DMS53 (cell line): ENCODE measurements around the gene TRUB1.
A peak's percentile ranks its signal among the peaks of the same experiment; 100 is the strongest.

Experiments
- DNase-seq: peaks from one replicate; lab custom pipeline; 2025; lab: John Stamatoyannopoulos, UW

TRUB1 gene

DNA sequence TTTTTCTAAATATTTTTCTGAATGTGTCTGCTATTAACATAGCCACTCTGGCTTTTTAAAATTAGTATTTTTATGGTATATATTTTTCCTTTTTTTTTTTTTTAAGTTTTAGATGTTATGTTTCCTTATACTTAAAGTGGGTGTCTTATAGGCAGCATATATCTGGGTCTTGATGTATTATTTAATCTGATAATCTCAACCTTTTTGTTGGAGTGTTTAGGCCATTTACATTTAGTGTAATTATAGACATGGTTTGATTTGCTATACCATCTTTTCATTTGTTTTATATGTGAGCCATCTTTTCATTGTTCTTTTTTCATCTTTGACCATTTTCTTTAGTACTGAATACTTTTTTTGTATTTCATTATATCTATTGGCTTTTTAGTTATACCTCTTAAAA is 45.0 kb downstream of the TRUB1 start:
- no peak for DNase-seq

DNA sequence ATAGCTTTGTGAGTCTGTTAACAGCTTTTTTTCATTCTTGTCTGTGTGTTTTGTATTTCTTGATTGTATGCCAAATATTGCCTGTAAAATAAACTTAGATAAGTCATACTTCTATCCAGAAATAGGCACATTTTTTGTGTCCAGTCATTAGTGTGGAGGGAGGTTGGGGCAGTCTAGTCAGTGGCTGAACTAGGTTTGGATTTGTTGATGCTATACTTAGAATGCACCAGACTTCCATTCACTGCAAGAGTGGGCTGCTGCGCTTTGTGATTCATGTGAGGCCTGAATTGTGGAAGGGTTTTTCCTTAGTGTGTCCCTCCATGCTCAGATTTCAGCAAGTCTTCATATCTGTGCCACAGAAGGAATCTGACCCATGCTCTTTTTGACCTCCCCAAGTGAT is 50.0 kb downstream of the TRUB1 start:
- no peak for DNase-seq

GRCh38 chr10:114990586-114990985 is 52.6 kb downstream of the TRUB1 start:
- no peak for DNase-seq

- DNase-seq: peak; percentile 27
Measured at GRCh38 chr10:114990991-114991390, 53.0 kb downstream of the TRUB1 start.

GRCh38 chr10:114992189-114992775 is 54.3 kb downstream of the TRUB1 start:
- no peak for DNase-seq

DNA sequence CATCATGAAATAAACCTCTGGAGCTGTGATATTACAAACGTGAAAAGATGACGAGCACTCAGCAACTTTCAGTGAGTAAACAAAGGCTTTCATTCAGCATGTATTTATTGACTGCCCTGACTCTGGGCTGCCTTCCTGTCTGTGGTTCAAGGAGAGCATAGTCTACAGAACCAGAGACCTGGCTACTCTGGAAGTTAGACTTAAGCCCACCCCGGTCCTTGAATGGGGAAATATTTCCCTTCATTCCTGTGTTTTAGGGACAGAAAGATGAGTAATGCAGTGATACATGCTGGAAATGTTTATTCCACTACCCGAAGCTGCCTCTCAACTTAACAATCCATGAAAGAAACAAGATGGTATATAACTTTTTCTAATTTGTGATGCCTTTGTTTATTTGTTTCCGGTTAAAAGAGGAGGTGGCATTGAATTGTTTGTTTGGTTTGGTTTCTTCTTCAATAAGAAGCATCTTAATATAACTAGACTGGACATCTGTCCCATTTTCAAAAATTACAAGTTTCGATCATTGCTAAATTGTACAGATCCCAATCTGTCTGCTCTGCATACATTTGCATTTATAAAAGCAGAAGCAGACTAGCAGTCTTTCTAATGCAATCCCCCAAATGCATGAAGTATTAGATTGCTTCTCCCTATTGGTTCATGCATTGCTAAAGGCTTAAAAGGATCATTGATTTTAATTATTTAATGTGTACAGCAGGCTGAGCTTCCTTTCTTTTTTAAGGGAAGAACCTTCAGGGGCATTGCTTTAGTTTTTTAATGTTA is 57.7 kb downstream of the TRUB1 start:
- DNase-seq: no peak

- no peak for DNase-seq
Measured at GRCh38 chr10:114996542-114996941, 58.5 kb downstream of the TRUB1 start.

DNA sequence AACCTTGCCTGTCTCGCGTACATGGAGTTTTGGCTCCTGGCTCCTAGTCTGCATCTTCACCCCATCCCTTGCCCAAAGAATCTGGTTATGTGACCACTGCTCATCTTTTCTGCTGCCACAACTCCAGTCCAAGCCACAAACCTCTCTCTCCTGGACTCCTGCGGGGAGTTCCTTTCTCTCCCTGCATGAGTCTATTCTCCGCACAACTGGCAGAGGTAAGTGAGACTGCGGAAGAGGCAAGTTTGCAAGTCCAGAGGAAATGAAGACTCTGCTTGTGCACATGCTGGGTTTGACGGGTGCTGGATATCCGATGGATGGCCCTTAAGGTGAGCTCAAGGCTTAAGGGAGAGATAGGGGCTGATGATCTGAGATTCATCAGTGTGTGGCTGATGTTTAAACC is 61.0 kb downstream of the TRUB1 start:
- no peak for DNase-seq

GRCh38 chr10:115001506-115002381 is 63.7 kb downstream of the TRUB1 start:
- DNase-seq: peak; percentile 13

- no peak for DNase-seq
Measured at GRCh38 chr10:115003396-115003795, 65.4 kb downstream of the TRUB1 start.

- DNase-seq: no peak
Measured at GRCh38 chr10:115004236-115004862, 66.4 kb downstream of the TRUB1 start.

- DNase-seq: no peak
Measured at GRCh38 chr10:115005771-115006170, 67.8 kb downstream of the TRUB1 start.

GRCh38 chr10:115018185-115018931 is 80.4 kb downstream of the TRUB1 start:
- DNase-seq: no peak

DNA sequence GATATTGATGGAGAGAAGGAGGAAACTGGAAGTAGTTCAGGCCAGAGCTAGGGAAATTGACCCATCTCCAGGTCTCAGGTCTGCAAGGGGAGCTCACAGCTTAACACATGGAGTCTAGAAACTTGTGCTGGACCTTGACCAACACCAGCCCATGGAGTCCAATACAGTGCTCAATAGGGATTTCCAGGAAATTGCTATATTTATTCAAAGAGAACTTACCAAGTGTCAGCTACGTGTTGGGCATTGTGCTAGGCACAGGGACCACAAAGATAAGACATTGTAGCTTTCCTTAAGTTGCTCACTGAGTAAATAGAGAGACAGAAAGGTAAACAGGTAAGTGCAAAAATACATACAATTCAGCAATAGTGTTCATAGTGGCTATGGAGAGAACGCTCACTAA is 82.5 kb downstream of the TRUB1 start:
- no peak for DNase-seq

DNA sequence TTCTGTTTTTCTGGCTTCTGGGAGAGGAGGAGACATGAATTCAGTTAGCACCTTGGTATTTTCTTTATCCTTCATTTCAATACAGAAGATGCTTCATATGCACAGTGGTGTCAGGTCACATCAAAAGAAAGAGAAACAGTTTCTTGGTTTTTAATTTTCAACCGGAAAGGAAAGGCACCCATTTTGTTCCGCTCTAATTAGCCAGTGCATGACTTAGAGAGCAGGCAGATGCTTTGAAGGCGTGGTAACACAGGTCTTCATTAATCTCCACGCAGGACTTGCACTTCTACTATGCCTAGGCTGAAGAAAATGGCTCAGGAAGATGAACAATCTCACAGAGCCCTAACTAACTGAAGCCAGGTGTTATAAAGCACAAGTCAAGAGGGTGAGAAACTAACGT is 84.7 kb downstream of the TRUB1 start:
- no peak for DNase-seq

- no peak for DNase-seq
Measured at GRCh38 chr10:115023715-115024114, 85.7 kb downstream of the TRUB1 start.

GRCh38 chr10:115024371-115024770 is 86.4 kb downstream of the TRUB1 start:
- no peak for DNase-seq

DNA sequence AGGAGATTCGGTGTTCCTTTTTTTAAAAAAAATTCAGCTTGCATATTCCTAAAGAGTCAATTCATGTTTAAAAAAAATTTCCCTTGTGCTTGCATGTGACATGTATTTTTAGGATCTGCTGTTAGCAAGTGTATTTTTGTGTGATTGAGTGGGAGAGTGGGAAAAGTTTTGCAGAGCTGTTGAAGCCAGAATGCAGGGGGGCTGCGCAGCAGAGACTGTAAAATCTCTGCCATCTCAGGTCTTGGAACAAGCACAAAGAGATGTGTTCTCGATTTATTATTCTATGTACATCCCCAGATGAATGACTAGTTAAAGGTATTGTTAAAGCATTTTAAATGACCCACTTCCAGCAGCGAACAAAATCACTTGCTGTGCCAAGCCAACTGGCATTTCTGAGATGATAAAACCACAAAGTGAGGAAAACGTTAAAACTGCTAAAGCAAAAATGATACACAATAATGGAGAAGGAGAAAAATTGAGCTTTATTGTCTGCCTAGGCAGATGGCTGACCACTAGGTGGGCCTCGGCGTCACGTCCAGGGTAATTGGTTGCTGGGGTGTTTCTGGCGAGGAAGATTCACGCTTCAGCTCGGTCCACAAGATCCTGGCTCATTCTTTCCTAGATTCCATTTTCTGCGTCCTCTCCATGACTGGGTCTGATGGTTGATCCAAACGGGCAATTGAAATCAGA is 88.2 kb downstream of the TRUB1 start:
- no peak for DNase-seq

GRCh38 chr10:115026746-115027140 is 88.7 kb downstream of the TRUB1 start:
- no peak for DNase-seq
